Cardiac atrium fibroblast (primary cell): ENCODE results near the gene VAPA. TPM values are rescaled to one million over a fixed set of nuclear protein-coding genes. Genes with fewer than 3 reads are reported as not detected.

Source experiments
- total RNA-seq: library from RNA; depleted of rRNA; stranded (reverse); fragments of >200 nt; gene quantifications from 2 replicates; pipeline ENCODE4 v1.2.3, GENCODE V29; 2015

Gene VAPA
- 195 and 214 TPM in 2 replicates for total RNA-seq

GRCh38 chr18:9913526-9914333 lies at the start of gene VAPA:
Gene VAPA (plus strand): TSS chr18:9914016. CDS start chr18:9914257, 241 bp downstream.

GRCh38 chr18:9885170-9886004 lies 28.4 kb upstream of the VAPA start, which contains the start of gene TXNDC2:
Gene TXNDC2 (plus strand): TSS chr18:9885973. CDS start chr18:9886681, 708 bp downstream.

Other genes with a start within 250 kb of the VAPA start
- gene RAB31, start 205.7 kb upstream of the VAPA start, total RNA-seq: 40.4 and 74.2 TPM in 2 replicates
- 0.32 TPM in 1 of 2 replicates, not detected in the other for gene TXNDC2, start 28.0 kb upstream of the VAPA start, total RNA-seq